HFF-Myc (cell line): ENCODE results near the gene SLC16A12.
"Not testable (repeated sequence)": the region's sequence is repeated elsewhere in the genome, so short reads cannot be mapped to it uniquely, and the experiment has no call there.

Source experiments
- DNase-seq: peaks from one replicate; pipeline ENCODE4 v3.0.0-alpha.2; 2011; ENCODE audit warnings: low read depth; ENCODE audit errors: extremely low read depth
- H3K4me3 ChIP-seq: replicated peaks from 2 replicates; pipeline ENCODE4 v1.5.1; 2011; ENCODE audit warnings: low read depth, mild to moderate bottlenecking, control low read depth, low read length
- CTCF ChIP-seq: IDR thresholded peaks from 2 replicates; pipeline ENCODE4 v1.5.1; 2012; ENCODE audit warnings: mild to moderate bottlenecking, low read depth, low read length, control low read depth; ENCODE audit errors: missing control alignments

The SLC16A12 gene

DNA sequence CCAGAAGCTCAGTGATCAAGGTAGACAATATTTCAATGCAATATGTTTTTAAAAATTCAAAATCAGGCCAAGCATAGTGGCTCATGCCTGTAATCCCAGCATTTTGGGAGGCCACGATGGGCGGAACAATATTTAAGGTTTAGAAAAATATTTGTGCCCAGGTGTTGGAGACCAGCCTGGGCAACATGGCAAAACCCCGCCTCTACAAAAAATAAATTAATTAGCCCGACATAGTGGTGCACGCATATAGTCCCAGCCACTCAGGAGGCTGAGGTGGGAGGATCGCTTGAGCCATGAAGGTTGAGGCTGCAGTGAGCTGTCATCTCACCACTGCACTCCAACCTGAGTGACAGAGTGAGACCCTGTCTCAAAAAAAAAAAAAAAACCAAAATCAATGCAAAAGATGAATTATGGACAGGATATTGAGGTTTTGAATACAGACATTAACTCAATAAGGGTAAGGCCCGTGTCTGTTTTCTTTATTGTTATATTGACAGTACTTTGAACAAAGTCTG is 121.9 kb downstream of the SLC16A12 start:
- H3K4me3 ChIP-seq, result peak overlapping the region; percentile 79; the same call in 1 of the 2 replicates
- no peak for DNase-seq
- no peak for TF ChIP-seq CTCF

GRCh38 chr10:89412276-89412675 is 123.1 kb downstream of the SLC16A12 start:
- not testable (repeated sequence) for DNase-seq, H3K4me3 ChIP-seq

DNA sequence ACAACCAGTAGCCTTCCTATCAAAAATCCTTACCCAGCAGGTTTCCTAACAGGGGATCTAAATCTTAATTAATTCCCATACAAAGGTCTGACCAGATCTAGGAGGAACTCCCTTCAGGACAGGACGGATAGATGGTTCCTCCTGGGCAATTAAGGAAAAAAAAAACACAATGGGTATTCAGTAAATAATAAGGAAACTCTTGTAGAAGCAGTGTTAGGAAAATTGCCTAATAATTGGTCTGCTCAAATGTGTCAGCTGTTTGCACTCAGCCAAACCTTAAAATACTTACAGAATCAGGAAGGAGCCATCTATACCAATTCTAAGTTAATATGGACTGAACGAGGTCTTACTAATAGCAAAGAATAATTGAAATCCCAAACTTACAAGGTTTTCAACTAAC is 124.3 kb downstream of the SLC16A12 start:
- not testable (repeated sequence) for H3K4me3 ChIP-seq, DNase-seq

- not testable (repeated sequence) for DNase-seq, H3K4me3 ChIP-seq
Observed at GRCh38 chr10:89410551-89410950, 124.8 kb downstream of the SLC16A12 start.

DNA sequence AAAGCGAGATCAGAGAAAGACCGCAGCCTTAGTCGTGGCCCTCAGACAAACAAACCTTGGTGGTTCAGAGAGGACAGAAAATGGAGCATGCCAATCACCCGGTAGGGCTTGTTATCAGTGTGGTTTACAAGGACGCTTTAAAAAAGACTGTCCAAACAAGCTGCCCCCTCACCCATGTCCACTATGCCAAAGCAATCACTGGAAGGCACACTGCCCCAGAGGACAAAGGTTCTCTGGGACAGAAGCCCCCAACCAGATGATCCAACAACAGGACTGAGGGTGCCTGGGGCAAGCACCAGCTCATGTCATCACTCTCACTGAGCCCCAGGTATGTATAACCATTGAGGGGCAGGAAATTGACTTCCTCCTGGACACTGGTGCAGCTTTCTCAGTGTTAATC is 126.1 kb downstream of the SLC16A12 start:
- H3K4me3 ChIP-seq, DNase-seq: not testable (repeated sequence)

DNA sequence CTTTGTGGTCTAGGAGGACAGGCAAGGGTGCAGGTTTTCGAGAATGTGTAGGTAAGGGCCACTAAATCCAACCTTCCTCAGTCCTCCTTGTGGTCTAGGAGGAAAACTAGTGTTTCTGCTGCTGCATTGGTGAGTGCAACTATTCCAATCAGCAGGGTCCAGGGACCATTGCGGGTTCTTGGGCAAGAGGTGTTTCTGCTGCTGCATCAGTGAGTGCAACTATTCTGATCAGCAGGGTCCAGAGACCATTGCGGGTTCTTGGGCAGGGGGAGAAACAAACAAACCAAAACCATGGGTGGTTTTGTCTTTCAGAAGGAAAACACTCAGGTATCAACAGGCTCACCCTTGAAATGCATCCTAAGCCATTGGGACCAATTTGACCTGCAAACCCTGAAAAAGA is 127.6 kb downstream of the SLC16A12 start:
- not testable (repeated sequence) for DNase-seq, H3K4me3 ChIP-seq

DNA sequence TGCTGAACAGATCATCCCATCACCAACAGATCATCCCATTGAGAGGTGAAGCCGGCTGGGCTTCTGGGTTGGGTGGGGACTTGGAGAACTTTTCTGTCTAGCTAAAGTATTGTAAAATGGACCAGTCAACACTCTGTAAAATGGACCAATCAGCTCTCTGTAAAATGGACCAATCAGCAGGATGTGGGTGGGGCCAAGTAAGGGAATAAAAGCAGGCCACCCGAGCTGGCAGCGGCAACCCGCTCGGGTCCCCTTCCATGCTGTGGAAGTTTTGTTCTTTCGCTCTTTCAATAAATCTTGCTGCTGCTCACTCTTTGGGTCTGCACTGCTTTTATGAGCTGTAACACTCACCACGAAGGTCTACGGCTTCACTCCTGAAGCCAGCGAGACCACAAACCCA is 129.2 kb downstream of the SLC16A12 start:
- not testable (repeated sequence) for DNase-seq, H3K4me3 ChIP-seq

DNA sequence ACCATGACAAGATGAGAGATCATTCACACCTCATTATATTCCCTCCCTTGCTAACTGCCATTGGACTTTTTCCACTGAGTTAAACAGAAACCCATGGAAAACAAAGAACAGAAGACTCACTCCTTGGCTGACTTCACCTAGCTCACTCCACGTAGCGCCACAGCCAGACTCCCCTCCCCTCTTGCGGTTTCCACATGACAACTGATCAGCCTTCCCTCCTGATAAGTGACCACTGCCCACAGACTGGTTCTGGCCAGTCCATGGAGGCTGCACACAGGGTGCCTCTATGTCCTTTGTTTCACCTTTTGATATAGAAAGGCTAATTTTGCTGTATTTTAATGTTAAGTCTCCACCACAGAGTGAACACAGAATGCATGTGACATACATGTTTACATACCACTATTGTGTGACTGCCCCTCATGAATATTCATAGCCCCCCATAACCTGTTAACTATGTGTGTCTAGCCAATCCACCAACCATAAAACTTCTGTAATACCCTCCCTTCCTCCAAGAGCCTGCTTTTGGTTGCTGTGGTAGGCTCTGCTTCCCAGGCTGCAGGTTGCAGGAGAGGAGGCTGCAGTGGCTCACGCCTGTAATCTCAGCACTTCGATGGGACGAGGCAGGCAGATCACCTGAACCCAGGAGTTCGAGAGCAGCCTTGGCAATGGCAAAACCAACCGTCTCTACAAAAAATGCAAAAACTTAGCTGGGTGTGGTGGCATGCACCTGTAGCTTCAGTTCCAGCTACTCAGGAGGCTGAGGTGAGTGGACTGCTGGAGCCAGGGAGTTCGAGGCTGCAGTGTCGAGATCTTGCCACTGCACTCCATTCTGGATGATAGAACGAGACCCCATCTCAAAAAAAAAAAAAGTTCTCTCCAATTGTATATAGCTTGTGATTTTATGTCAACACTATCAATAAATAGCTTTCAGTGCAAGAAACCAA is 131.0 kb downstream of the SLC16A12 start:
- DNase-seq, result no peak
- no peak for TF ChIP-seq CTCF
- no peak overlapping the region for H3K4me3 ChIP-seq

- no peak for TF ChIP-seq CTCF
- DNase-seq, result no peak
Observed at GRCh38 chr10:89403043-89403442, 132.4 kb downstream of the SLC16A12 start.

GRCh38 chr10:89399956-89400355 is 135.4 kb downstream of the SLC16A12 start:
- H3K4me3 ChIP-seq, result no peak overlapping the region
- no peak for DNase-seq
- no peak for TF ChIP-seq CTCF

More at GRCh38 chr10:89403043-89403442, 132.4 kb downstream of the SLC16A12 start:
- H3K4me3 ChIP-seq, result no peak overlapping the region
